HepG2 (cell line): ENCODE results near the gene CSNK2A1. TPM values are rescaled to one million over a fixed set of nuclear protein-coding genes. Genes with fewer than 3 reads are reported as not detected.

Experiments used
- DMAP1 ChIP-seq: IDR thresholded peaks from 2 replicates; pipeline ENCODE4 v1.6.1; 2016
- EZH2 ChIP-seq: conservative IDR thresholded peaks from 2 replicates; pipeline ENCODE4 v1.6.1; 2012; ENCODE audit warnings: mild to moderate bottlenecking, low read depth, low read length, moderate library complexity
- GRHL1 ChIP-seq: sonication (generic); formaldehyde crosslinking; conservative IDR thresholded peaks from 2 replicates; pipeline ENCODE4 v1.8.0; 2022; ENCODE audit warnings: missing genetic modification reagents
- JARID2 ChIP-seq: sonication (generic); formaldehyde crosslinking; IDR thresholded peaks from 2 replicates; pipeline ENCODE4 v1.8.1; 2023; ENCODE audit warnings: missing genetic modification reagents, inconsistent platforms; ENCODE audit not compliant: insufficient replicate concordance
- MTF1 ChIP-seq: sonication (generic); formaldehyde crosslinking; IDR thresholded peaks from 2 replicates; pipeline ENCODE4 v1.5.0; 2020; ENCODE audit warnings: missing genetic modification reagents
- NFIB ChIP-seq: sonication (generic); formaldehyde crosslinking; IDR thresholded peaks from 2 replicates; pipeline ENCODE4 v1.9.0; 2021; ENCODE audit warnings: missing genetic modification reagents, mild to moderate bottlenecking, borderline replicate concordance
- NR3C1 ChIP-seq: sonication (generic); formaldehyde crosslinking; IDR thresholded peaks from 2 replicates; pipeline ENCODE4 v1.4.0; 2020; ENCODE audit warnings: missing genetic modification reagents
- RFX3 ChIP-seq: IDR thresholded peaks from 2 replicates; pipeline ENCODE4 v1.6.1; 2016; ENCODE audit warnings: missing biosample characterization, missing genetic modification reagents
- SPEN ChIP-seq: sonication (generic); formaldehyde crosslinking; IDR thresholded peaks from 2 replicates; pipeline ENCODE4 v1.5.1; 2020; ENCODE audit warnings: low read depth, mild to moderate bottlenecking, missing genetic modification reagents
- TEF ChIP-seq: sonication (generic); formaldehyde crosslinking; IDR thresholded peaks from 2 replicates; pipeline ENCODE4 v1.5.0; 2020; ENCODE audit warnings: missing genetic modification reagents
- ZBTB20 ChIP-seq: sonication (generic); formaldehyde crosslinking; IDR thresholded peaks from 2 replicates; pipeline ENCODE4 v1.8.1; 2023; ENCODE audit warnings: missing genetic modification reagents, low read depth, mild to moderate bottlenecking, borderline replicate concordance
- ZNF234 ChIP-seq: sonication (generic); formaldehyde crosslinking; conservative IDR thresholded peaks from 2 replicates; pipeline ENCODE4 v1.5.1; 2020; ENCODE audit warnings: mild to moderate bottlenecking, missing genetic modification reagents
- ZNF335 ChIP-seq: sonication (generic); formaldehyde crosslinking; IDR thresholded peaks from 2 replicates; pipeline ENCODE4 v1.4.0; 2020; ENCODE audit warnings: missing genetic modification reagents
- ZNF33A ChIP-seq: sonication (generic); formaldehyde crosslinking; IDR thresholded peaks from 2 replicates; pipeline ENCODE4 v1.5.1; 2020; ENCODE audit warnings: missing genetic modification reagents, mild to moderate bottlenecking, moderate library complexity, borderline replicate concordance
- ZNF350 ChIP-seq: sonication (generic); formaldehyde crosslinking; IDR thresholded peaks from 2 replicates; pipeline ENCODE4 v1.4.0; 2020; ENCODE audit warnings: mild to moderate bottlenecking, low read depth, missing genetic modification reagents, borderline replicate concordance
- ZNF850 ChIP-seq: sonication (generic); formaldehyde crosslinking; conservative IDR thresholded peaks from 2 replicates; pipeline ENCODE4 v1.9.0; 2021; ENCODE audit warnings: mild to moderate bottlenecking, missing genetic modification reagents
- ZSCAN25 ChIP-seq: sonication (generic); formaldehyde crosslinking; IDR thresholded peaks from 2 replicates; pipeline ENCODE4 v1.8.0; 2022; ENCODE audit warnings: mild to moderate bottlenecking, missing genetic modification reagents
- polyA plus RNA-seq, 8 experiments: library from polyadenylated mRNA; depleted of rRNA in 3 of 8; stranded (reverse) in 7 of 8; unstranded in 1 of 8; fragments of >200 nt; fragmentation: Illumina TruSeq in 4 of 8; extraction: Trizol in 4 of 8; gene quantifications; 2 replicates each; pipeline versions ENCODE4 v1.2.1 to v1.2.3, GENCODE V29; 2011 to 2016; ENCODE audit warnings: low read depth in 4 of 8, missing spikeins in 1 of 8, mixed read lengths in 1 of 8; ENCODE audit not compliant: insufficient read depth in 1 of 8
- total RNA-seq, 5 experiments: library from RNA; depleted of rRNA; stranded (reverse); fragments of >200 nt; fragmentation: Illumina TruSeq; extraction: Trizol; gene quantifications; 2 replicates each; pipeline ENCODE4 v1.2.3, GENCODE V29; 2016; ENCODE audit warnings: low read depth in 1 of 5
- TF ChIP-seq, protein P1 (sequence below): sonication (generic); formaldehyde crosslinking; IDR thresholded peaks from 2 replicates; pipeline ENCODE4 v1.4.0; 2020; ENCODE audit warnings: mild to moderate bottlenecking, missing genetic modification reagents

The CSNK2A1 gene
- total and polyA plus RNA-seq, 2 of the 13 experiments (the other 11 are each of a cell fraction or from before 2014, with no cell fraction given), result 153 to 231 TPM

DNA sequence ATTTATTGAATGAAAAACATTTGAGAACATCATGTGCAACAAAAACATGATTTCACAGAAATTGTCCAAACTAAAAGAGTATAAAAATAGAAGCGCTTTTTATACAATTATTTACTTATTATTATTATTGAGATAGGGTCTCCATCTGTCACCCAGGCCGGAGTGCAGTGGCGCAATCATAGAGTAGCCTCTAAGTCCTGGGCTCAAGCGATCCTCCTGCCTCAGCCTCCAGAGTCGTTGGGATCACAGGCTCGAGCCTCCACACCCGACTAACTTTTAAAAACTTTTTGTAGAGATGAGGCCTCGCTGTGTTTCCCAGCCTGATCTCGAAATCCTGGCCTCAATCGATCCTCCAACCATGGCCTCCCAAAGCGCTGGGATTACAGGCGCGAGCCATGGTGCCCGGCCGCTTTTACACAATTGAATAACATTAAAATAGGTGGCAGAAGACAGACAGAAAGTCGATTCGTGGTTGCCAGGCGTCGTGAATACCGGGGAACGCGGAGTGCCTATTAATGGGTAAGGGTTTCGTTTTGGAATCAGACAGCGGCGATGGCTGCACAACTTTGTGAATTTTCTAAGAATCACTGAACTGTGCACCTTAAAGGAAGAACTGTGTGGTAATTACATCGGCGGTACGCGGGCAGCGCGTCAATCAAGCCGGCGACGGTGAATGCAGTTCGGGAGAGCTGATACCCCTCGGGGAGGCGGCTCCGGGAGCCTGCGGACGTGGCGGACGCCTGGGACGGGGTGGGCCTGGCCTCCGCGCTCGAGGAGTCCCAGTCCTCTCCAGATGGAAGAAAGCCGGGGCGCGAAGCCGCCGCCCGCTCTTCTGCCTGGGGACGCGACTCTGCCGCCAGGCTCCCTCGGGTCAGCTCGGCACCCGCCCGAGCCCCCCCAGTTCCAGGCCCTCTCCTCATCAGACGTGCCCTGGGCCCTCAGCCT, 82.1 kb downstream of the CSNK2A1 start (continued):
- TF ChIP-seq, protein P1, sequence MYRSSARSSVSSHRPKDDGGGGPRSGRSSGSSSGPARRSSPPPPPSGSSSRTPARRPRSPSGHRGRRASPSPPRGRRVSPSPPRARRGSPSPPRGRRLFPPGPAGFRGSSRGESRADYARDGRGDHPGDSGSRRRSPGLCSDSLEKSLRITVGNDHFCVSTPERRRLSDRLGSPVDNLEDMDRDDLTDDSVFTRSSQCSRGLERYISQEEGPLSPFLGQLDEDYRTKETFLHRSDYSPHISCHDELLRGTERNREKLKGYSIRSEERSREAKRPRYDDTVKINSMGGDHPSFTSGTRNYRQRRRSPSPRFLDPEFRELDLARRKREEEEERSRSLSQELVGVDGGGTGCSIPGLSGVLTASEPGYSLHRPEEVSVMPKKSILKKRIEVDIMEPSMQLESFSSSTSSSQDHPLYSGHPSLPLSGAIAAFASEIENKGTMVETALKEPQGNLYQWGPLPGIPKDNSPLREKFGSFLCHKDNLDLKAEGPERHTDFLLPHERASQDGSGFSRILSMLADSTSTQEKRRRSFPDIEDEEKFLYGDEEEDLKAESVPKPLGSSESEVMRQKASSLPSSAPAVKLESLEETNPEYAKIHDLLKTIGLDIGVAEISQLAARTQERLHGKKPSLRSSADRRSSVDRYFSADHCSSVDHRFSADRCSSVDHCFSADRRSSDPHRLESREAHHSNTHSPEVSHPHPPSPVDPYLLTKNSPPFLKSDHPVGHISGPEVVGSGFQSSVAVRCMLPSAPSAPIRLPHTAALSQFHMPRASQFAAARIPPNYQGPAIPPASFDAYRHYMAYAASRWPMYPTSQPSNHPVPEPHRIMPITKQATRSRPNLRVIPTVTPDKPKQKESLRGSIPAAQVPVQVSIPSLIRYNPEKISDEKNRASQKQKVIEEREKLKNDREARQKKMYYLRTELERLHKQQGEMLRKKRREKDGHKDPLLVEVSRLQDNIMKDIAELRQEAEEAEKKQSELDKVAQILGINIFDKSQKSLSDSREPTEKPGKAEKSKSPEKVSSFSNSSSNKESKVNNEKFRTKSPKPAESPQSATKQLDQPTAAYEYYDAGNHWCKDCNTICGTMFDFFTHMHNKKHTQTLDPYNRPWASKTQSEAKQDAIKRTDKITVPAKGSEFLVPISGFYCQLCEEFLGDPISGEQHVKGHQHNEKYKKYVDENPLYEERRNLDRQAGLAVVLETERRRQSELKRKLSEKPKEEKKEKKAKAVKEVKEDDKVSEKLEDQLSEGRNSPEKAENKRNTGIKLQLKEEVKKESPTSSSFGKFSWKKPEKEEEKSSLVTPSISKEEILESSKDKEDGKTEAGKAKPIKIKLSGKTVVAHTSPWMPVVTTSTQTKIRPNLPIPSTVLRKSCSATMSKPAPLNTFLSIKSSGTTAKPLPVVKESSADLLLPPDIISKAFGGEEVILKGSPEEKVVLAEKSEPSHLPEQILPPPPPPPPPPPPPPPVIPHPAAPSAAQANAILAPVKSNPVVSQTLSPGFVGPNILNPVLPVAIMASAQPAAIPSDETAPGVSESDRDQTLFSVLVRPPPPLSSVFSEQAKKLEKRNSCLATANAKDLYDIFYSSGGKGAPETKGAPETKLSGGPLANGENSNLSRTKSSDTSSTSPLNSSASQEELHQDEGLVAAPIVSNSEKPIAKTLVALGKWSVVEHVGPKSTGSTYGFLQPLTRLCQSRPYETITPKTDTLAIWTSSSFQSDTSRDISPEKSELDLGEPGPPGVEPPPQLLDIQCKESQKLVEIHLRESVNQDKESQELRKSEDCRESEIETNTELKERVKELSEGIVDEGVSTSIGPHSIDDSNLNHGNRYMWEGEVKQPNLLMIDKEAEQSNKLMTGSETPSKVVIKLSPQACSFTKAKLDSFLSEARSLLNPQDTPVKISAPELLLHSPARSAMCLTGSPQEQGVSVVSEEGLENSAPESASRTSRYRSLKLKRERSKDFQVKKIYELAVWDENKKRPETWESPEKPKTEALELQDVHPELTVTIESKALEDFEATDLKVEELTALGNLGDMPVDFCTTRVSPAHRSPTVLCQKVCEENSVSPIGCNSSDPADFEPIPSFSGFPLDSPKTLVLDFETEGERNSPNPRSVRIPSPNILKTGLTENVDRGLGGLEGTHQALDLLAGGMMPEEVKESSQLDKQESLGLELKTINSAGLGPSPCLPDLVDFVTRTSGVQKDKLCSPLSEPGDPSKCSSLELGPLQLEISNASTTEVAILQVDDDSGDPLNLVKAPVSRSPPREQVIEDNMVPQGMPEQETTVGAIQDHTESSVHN, result no peak
- no peak for TF ChIP-seq EZH2
- TF ChIP-seq ZNF350 (CRISPR knock-in tag), result peak; percentile 68; the same call in 1 of the 2 replicates
- no peak for TF ChIP-seq MTF1 (CRISPR knock-in tag)
- no peak for TF ChIP-seq ZNF850 (CRISPR knock-in tag)
- no peak for TF ChIP-seq ZNF33A (CRISPR knock-in tag)
- TF ChIP-seq NFIB (CRISPR knock-in tag), result peak; percentile 72; the same call in 1 of the 2 replicates
- TF ChIP-seq DMAP1 (CRISPR knock-in tag), result peak; percentile 9; the same call in 1 of the 2 replicates
- no peak for TF ChIP-seq GRHL1 (CRISPR knock-in tag)
- TF ChIP-seq TEF, result no peak; the same call in 1 of the 2 replicates
- 0 out of 2 replicates have a peak, but pooled peaks have one; percentile 48 for TF ChIP-seq ZNF335 (CRISPR knock-in tag)
- TF ChIP-seq ZNF234 (CRISPR knock-in tag), result 0 out of 2 replicates have a peak, but pooled peaks have one; percentile 29
- no peak for TF ChIP-seq NR3C1 (CRISPR knock-in tag)
- no peak for TF ChIP-seq JARID2 (CRISPR knock-in tag)
- TF ChIP-seq SPEN, result peak; percentile 56; the same call in 1 of the 2 replicates
- TF ChIP-seq ZBTB20 (CRISPR knock-in tag), result no peak
- no peak for TF ChIP-seq RFX3 (CRISPR knock-in tag)
- peak; percentile 13; the same call in 1 of the 2 replicates for TF ChIP-seq ZSCAN25 (CRISPR knock-in tag)
